ENCODE data around the gene DLX4. TPM values are rescaled to one million over a fixed set of nuclear protein-coding genes. Genes with fewer than 3 reads are reported as not detected.

The DLX4 gene
- total RNA-seq, 4 donors from 2014 or later = 0.37 TPM; not detected in 3

- ATAC-seq (ENCODE audit: low FRiP score) (no peak), DNase-seq (ENCODE audit: low spot score) (no peak)
- TF ChIP-seq CTCF (IDR thresholded peaks at IDR 0.05) = no peak
Measured at GRCh38 chr17:49972486-49973270, 3.7 kb downstream of the DLX4 start.

GRCh38 chr17:49973271-49973615 is 4.3 kb downstream of the DLX4 start:
- no peak for DNase-seq (ENCODE audit: low spot score)
- TF ChIP-seq CTCF (IDR thresholded peaks at IDR 0.05) = no peak
- no peak for ATAC-seq (ENCODE audit: low FRiP score)

- ATAC-seq (ENCODE audit: low FRiP score) (no peak), DNase-seq (ENCODE audit: low spot score) (no peak)
- no peak for TF ChIP-seq CTCF (IDR thresholded peaks at IDR 0.05)
Measured at GRCh38 chr17:49975531-49975930, 6.5 kb downstream of the DLX4 start.

- ATAC-seq (ENCODE audit: low FRiP score) = no peak
- no peak for DNase-seq (ENCODE audit: low spot score)
- TF ChIP-seq CTCF (IDR thresholded peaks at IDR 0.05) = no peak
Measured at GRCh38 chr17:49976163-49976827, 7.3 kb downstream of the DLX4 start.

- ATAC-seq (ENCODE audit: low FRiP score) = no peak
- TF ChIP-seq CTCF (IDR thresholded peaks at IDR 0.05) = no peak
- no peak for DNase-seq (ENCODE audit: low spot score)
Measured at GRCh38 chr17:49976828-49977202, 7.8 kb downstream of the DLX4 start.

GRCh38 chr17:49977463-49978389 is 8.7 kb downstream of the DLX4 start:
- TF ChIP-seq CTCF (IDR thresholded peaks at IDR 0.05) = no peak
- ATAC-seq (ENCODE audit: low FRiP score) = no peak

More at GRCh38 chr17:49977463-49978389, 8.7 kb downstream of the DLX4 start:
- DNase-seq (ENCODE audit: low spot score) = no peak
